ENCODE results near the gene MUC12.
"Not testable (repeated sequence)": the region's sequence is repeated elsewhere in the genome, so short reads cannot be mapped to it uniquely, and the experiment has no call there.

Gene MUC12

DNA sequence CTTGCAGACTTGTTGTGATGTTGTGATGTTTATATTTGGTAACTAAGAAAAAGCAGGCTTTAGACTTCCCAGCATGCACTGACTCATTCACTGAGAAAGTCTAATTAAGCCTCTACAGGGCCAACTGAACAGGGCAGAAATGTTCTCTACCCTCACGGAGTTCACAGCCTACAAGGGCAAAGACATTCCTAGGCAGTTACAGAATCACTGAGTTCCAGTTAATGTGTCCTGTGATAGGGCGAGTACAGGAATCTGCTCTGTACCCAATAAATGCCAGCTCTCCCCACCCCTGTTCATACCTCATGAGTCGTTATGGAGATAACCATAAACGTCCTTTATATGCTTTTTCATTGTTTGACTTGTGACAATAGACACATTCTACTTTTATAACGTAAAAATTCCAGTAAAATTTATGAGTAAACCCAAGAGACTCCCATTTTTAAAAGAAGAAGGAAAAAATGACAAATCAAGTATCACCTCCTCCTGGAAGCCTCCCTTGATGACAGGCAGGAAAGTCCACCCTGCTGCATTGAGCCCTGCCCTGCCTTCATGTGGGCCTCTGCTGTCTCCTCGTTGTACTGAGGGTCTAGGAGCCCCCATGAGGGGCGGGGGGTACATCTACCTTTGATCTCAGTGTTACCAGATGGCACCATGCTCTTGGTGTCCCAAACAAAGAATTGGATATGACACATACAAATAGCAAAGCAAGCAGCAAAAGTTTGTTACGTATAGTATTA, 14.3 kb downstream of the MUC12 start:
- TF ChIP-seq, protein P1, sequence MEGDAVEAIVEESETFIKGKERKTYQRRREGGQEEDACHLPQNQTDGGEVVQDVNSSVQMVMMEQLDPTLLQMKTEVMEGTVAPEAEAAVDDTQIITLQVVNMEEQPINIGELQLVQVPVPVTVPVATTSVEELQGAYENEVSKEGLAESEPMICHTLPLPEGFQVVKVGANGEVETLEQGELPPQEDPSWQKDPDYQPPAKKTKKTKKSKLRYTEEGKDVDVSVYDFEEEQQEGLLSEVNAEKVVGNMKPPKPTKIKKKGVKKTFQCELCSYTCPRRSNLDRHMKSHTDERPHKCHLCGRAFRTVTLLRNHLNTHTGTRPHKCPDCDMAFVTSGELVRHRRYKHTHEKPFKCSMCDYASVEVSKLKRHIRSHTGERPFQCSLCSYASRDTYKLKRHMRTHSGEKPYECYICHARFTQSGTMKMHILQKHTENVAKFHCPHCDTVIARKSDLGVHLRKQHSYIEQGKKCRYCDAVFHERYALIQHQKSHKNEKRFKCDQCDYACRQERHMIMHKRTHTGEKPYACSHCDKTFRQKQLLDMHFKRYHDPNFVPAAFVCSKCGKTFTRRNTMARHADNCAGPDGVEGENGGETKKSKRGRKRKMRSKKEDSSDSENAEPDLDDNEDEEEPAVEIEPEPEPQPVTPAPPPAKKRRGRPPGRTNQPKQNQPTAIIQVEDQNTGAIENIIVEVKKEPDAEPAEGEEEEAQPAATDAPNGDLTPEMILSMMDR (IDR thresholded peaks at IDR 0.05; ENCODE audit: insufficient read depth, low read length), result no peak
- TF ChIP-seq, protein P2, sequence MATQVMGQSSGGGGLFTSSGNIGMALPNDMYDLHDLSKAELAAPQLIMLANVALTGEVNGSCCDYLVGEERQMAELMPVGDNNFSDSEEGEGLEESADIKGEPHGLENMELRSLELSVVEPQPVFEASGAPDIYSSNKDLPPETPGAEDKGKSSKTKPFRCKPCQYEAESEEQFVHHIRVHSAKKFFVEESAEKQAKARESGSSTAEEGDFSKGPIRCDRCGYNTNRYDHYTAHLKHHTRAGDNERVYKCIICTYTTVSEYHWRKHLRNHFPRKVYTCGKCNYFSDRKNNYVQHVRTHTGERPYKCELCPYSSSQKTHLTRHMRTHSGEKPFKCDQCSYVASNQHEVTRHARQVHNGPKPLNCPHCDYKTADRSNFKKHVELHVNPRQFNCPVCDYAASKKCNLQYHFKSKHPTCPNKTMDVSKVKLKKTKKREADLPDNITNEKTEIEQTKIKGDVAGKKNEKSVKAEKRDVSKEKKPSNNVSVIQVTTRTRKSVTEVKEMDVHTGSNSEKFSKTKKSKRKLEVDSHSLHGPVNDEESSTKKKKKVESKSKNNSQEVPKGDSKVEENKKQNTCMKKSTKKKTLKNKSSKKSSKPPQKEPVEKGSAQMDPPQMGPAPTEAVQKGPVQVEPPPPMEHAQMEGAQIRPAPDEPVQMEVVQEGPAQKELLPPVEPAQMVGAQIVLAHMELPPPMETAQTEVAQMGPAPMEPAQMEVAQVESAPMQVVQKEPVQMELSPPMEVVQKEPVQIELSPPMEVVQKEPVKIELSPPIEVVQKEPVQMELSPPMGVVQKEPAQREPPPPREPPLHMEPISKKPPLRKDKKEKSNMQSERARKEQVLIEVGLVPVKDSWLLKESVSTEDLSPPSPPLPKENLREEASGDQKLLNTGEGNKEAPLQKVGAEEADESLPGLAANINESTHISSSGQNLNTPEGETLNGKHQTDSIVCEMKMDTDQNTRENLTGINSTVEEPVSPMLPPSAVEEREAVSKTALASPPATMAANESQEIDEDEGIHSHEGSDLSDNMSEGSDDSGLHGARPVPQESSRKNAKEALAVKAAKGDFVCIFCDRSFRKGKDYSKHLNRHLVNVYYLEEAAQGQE (IDR thresholded peaks at IDR 0.05; ENCODE audit: insufficient replicate concordance, low read depth), result no peak
- TF ChIP-seq SPI1 (IDR thresholded peaks at IDR 0.05; ENCODE audit: borderline replicate concordance, low read depth) (no peak), GABPA (IDR thresholded peaks at IDR 0.05; ENCODE audit: low read depth) (no peak), POLR2AphosphoS5 (IDR thresholded peaks at IDR 0.05; ENCODE audit: low read depth) (no peak)
- Histone ChIP-seq H3K27ac (replicated peaks) (no peak overlapping the region), H3K4me3 (replicated peaks; ENCODE audit: insufficient read depth, low read length) (no peak overlapping the region), H3K27me3 (ENCODE audit: insufficient read depth, poor library complexity, severe bottlenecking) (no peaks in the 10 kb centered on the region)
- DNase-seq (ENCODE audit: low read depth in 1 of 2, low spot score in 1 of 2), result no peak

DNA sequence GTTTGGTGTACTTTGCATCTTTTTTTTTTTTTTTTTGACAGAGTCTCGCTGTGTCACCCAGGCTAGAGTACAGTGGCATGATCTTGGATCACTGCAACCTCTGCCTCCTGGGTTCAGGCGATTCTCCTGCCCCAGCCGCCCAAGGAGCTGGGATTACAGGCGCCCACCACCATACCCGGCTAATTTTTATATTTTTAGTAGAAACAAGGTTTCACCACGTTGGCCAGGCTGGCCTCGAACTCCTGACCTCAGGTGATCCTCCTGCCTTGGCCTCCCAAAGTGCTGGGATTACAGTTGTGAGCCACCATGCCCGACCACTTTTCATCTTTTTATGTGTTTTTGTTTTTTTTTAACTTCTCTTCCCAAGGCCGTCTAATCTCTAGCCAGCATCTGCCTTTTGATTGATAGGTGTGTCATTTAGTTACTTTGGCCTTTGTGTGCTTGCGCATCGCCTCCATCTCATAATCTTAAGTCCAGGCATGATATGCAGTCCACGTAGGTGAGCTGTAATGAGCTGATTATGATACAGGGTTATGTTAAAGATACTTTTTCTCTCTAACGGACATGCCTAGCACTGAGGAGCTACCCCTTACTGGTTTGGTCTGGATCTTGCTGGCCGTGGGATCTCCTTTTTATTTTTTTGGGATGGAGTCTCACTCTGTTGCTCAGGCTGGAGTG, 15.0 kb downstream of the MUC12 start:
- not testable (repeated sequence) for H3K27ac ChIP-seq (replicated peaks); DNase-seq (ENCODE audit: low read depth in 1 of 2, low spot score in 1 of 2); H3K27me3 ChIP-seq (ENCODE audit: insufficient read depth, poor library complexity, severe bottlenecking); H3K4me3 ChIP-seq (replicated peaks; ENCODE audit: insufficient read depth, low read length)

DNA sequence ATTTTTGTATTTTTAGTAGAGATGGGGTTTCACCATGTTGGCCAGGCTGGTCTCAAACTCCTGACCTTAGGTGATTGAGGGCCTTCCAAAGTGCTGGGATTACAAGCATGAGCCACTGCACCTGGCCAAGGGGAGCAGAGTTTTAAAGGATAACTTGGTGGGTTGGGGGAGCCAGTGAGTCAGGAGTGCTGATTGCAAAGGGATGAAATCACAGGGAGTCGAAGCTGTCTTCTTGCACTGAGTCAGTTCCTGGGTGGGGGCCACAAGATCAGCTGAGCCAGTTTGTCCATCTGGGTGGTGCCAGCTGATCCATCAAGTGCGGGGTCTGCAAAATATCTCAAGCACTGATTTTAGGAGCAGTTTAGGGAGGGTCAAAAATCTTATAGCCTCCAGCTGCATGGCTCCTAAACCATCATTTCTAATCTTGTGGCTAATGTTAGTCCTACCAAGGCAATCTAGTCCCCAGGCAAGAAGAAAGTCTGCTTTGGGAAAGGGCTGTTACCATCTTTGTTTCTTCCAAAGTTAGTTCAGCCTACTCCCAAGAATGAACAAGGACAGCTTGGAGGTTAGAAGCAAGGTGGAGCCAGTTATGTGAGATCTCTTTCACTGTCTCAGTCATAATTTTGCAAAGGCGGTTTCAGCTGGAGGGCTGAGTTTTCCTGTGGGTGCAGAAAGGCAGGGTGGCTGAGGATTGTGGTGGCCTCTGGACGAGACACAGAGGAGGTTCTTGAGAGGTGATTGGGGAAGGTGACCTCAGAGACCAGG, 15.8 kb downstream of the MUC12 start:
- H3K4me3 ChIP-seq (replicated peaks; ENCODE audit: insufficient read depth, low read length); DNase-seq (ENCODE audit: low read depth in 1 of 2, low spot score in 1 of 2); H3K27me3 ChIP-seq (ENCODE audit: insufficient read depth, poor library complexity, severe bottlenecking); H3K27ac ChIP-seq (replicated peaks): not testable (repeated sequence)

DNA sequence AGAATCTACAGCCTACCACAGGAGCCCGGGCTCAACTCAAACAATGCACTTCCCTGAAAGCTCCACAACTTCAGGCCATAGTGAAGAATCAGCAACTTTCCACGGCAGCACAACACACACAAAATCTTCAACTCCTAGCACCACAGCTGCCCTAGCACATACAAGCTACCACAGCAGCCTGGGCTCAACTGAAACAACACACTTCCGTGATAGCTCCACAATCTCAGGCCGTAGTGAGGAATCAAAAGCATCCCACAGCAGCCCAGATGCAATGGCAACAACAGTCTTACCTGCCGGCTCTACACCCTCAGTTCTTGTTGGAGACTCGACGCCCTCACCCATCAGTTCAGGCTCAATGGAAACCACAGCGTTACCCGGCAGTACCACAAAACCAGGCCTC, 22.3 kb downstream of the MUC12 start:
- TF ChIP-seq GABPA (IDR thresholded peaks at IDR 0.05; ENCODE audit: low read depth), result no peak
- TF ChIP-seq, protein P1 (IDR thresholded peaks at IDR 0.05; ENCODE audit: insufficient read depth, low read length), result no peak
- TF ChIP-seq POLR2AphosphoS5 (IDR thresholded peaks at IDR 0.05; ENCODE audit: low read depth), result no peak
- no peak for TF ChIP-seq SPI1 (IDR thresholded peaks at IDR 0.05; ENCODE audit: borderline replicate concordance, low read depth)
- TF ChIP-seq, protein P2 (IDR thresholded peaks at IDR 0.05; ENCODE audit: insufficient replicate concordance, low read depth), result no peak
- DNase-seq (ENCODE audit: low read depth in 1 of 2, low spot score in 1 of 2), result no peak
- H3K4me3 ChIP-seq (replicated peaks; ENCODE audit: insufficient read depth, low read length), result no peak overlapping the region
- no peaks in the 10 kb centered on the region for H3K27me3 ChIP-seq (ENCODE audit: insufficient read depth, poor library complexity, severe bottlenecking)
- H3K27ac ChIP-seq (replicated peaks), result no peak overlapping the region

DNA sequence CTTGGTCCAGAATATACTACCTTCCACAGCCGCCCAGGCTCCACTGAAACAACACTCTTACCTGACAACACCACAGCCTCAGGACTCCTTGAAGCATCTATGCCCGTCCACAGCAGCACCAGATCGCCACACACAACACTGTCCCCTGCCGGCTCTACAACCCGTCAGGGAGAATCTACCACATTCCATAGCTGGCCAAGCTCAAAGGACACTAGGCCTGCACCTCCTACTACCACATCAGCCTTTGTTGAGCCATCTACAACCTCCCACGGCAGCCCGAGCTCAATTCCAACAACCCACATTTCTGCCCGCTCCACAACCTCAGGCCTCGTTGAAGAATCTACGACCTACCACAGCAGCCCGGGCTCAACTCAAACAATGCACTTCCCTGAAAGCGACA, 22.9 kb downstream of the MUC12 start:
- not testable (repeated sequence) for H3K4me3 ChIP-seq (replicated peaks; ENCODE audit: insufficient read depth, low read length); H3K27me3 ChIP-seq (ENCODE audit: insufficient read depth, poor library complexity, severe bottlenecking); DNase-seq (ENCODE audit: low read depth in 1 of 2, low spot score in 1 of 2); H3K27ac ChIP-seq (replicated peaks)

DNA sequence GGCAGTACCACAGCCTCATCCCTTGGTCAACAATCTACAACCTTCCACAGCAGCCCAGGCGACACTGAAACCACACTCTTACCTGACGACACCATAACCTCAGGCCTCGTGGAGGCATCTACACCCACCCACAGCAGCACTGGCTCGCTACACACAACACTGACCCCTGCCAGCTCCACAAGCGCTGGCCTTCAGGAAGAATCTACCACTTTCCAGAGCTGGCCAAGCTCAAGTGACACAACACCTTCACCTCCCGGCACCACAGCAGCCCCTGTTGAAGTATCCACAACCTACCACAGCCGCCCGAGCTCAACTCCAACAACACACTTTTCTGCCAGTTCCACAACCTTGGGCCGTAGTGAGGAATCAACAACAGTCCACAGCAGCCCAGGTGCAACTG, 25.3 kb downstream of the MUC12 start:
- not testable (repeated sequence) for H3K4me3 ChIP-seq (replicated peaks; ENCODE audit: insufficient read depth, low read length); H3K27me3 ChIP-seq (ENCODE audit: insufficient read depth, poor library complexity, severe bottlenecking); H3K27ac ChIP-seq (replicated peaks); DNase-seq (ENCODE audit: low read depth in 1 of 2, low spot score in 1 of 2)

DNA sequence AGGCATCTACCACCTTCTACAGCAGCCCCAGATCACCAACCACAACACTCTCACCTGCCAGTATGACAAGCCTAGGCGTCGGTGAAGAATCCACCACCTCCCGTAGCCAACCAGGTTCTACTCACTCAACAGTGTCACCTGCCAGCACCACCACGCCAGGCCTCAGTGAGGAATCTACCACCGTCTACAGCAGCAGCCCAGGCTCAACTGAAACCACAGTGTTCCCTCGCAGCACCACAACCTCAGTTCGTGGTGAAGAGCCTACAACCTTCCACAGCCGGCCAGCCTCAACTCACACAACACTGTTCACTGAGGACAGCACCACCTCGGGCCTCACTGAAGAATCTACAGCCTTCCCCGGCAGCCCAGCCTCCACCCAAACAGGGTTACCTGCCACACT, 29.2 kb downstream of the MUC12 start:
- DNase-seq (ENCODE audit: low read depth in 1 of 2, low spot score in 1 of 2); H3K27ac ChIP-seq (replicated peaks); H3K4me3 ChIP-seq (replicated peaks; ENCODE audit: insufficient read depth, low read length); H3K27me3 ChIP-seq (ENCODE audit: insufficient read depth, poor library complexity, severe bottlenecking): not testable (repeated sequence)

DNA sequence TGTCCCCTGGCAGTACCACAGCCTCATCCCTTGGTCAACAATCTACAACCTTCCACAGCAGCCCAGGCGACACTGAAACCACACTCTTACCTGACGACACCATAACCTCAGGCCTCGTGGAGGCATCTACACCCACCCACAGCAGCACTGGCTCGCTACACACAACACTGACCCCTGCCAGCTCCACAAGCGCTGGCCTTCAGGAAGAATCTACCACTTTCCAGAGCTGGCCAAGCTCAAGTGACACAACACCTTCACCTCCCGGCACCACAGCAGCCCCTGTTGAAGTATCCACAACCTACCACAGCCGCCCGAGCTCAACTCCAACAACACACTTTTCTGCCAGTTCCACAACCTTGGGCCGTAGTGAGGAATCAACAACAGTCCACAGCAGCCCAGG, 30.0 kb downstream of the MUC12 start:
- not testable (repeated sequence) for H3K4me3 ChIP-seq (replicated peaks; ENCODE audit: insufficient read depth, low read length); H3K27me3 ChIP-seq (ENCODE audit: insufficient read depth, poor library complexity, severe bottlenecking); H3K27ac ChIP-seq (replicated peaks); DNase-seq (ENCODE audit: low read depth in 1 of 2, low spot score in 1 of 2)

All from HL-60 (cell line).